WI38 (cell line): ENCODE results near the gene TMEM44.
A peak's percentile ranks its signal among the peaks of the same experiment; 100 is the strongest.

Experiments used
- H3K4me3 ChIP-seq: 2 replicates; pipeline ENCODE4 v1.5.1; 2011; ENCODE audit warnings: low read depth, mild to moderate bottlenecking, control low read depth, low read length
- CTCF ChIP-seq: IDR thresholded peaks from 2 replicates; pipeline ENCODE4 v1.5.1; 2012; ENCODE audit warnings: low read depth, mild to moderate bottlenecking, control low read depth, low read length

The TMEM44 gene

GRCh38 chr3:194577986-194578905 is 55.0 kb downstream of the TMEM44 start:
- TF ChIP-seq CTCF: no peak
- no peak overlapping the region for H3K4me3 ChIP-seq

- no peak for TF ChIP-seq CTCF
- H3K4me3 ChIP-seq: no peak overlapping the region
Observed at GRCh38 chr3:194575484-194576210, 57.6 kb downstream of the TMEM44 start.

GRCh38 chr3:194574639-194575483 is 58.4 kb downstream of the TMEM44 start:
- no peak overlapping the region for H3K4me3 ChIP-seq
- TF ChIP-seq CTCF: no peak

- TF ChIP-seq CTCF: peak; percentile 38; the same call in 1 of the 2 replicates
- H3K4me3 ChIP-seq: no peak overlapping the region
Observed at GRCh38 chr3:194573680-194574437, 59.4 kb downstream of the TMEM44 start.

GRCh38 chr3:194572944-194573491 is 60.2 kb downstream of the TMEM44 start:
- no peak for TF ChIP-seq CTCF
- no peak overlapping the region for H3K4me3 ChIP-seq

- no peak for TF ChIP-seq CTCF
- H3K4me3 ChIP-seq: no peak overlapping the region
Observed at GRCh38 chr3:194572143-194572789, 61.0 kb downstream of the TMEM44 start.
